GM12878 (cell line): Measurements from ENCODE around the gene SPTSSB. TPM values are rescaled to one million over a fixed set of nuclear protein-coding genes. Genes with fewer than 3 reads are reported as not detected.

Experiments used
- ATAC-seq: fragments of 200-7000 bp; cut with Tn5 transposase; 3 replicates; pipeline ENCODE4 v1.9.1; 2020; ENCODE audit warnings: mild to moderate bottlenecking, moderate library complexity
- BruUV-seq: library from RNA; stranded (reverse); fragments of 400-500 nt; replicated peaks from 2 replicates; lab custom pipeline; 2021; lab: Mats Ljungman, UMichigan
- CTCF ChIA-PET: fragments of 300-600 bp; sonication (Branson Sonifier 250); formaldehyde crosslinking; extraction: SDS; loops from one replicate; lab custom pipeline; 2021; ENCODE audit warnings: inconsistent platforms; lab: Yijun Ruan, JAX
- POLR2A ChIA-PET: fragments of 350-600 bp; formaldehyde crosslinking; extraction: SDS; loops from one replicate; lab custom pipeline; 2021; ENCODE audit warnings: inconsistent platforms; lab: Charles Lee
- RAD21 ChIA-PET: fragments of 300-600 bp; sonication (Branson Sonifier 250); formaldehyde crosslinking; loops from one replicate; lab custom pipeline; 2023; ENCODE audit warnings: antibody characterized with exemption; ENCODE audit not compliant: unreplicated experiment; lab: Charles Lee
- SMC1A ChIA-PET: fragments of 300-600 bp; sonication (Branson Sonifier 250); formaldehyde crosslinking; loops from one replicate; lab custom pipeline; 2023; ENCODE audit not compliant: unreplicated experiment, uncharacterized antibody; lab: Charles Lee
- DNase-seq: peaks from one replicate; pipeline ENCODE4 v3.0.0-alpha.2; 2011; ENCODE audit warnings: low read depth, low spot score
- FAIRE-seq: peaks from 3 replicates; lab custom pipeline; 2011; peaks lifted over from hg19 to GRCh38; lab: Jason Lieb, UNC
- H2AFZ ChIP-seq: 2 replicates; pipeline ENCODE4 v1.6.0; 2011; ENCODE audit warnings: low read depth, low read length, control low read depth; ENCODE audit not compliant: control insufficient read depth
- H3K27ac ChIP-seq: 2 replicates; pipeline ENCODE4 v1.5.1; 2011; ENCODE audit warnings: control low read depth; ENCODE audit not compliant: control insufficient read depth, insufficient read depth
- H3K27me3 ChIP-seq, 2 experiments: replicated peaks in 1 of 2; 2 replicates each; pipeline versions ENCODE4 v1.6.0 to v1.6.1; 2011; ENCODE audit warnings: low read length in 1 of 2; ENCODE audit not compliant: control insufficient read depth in 2 of 2, insufficient read depth in 2 of 2
- H3K36me3 ChIP-seq, 2 experiments: 2 replicates each; pipeline ENCODE4 v1.5.1; 2011; ENCODE audit warnings: low read length in 1 of 2; ENCODE audit not compliant: control insufficient read depth in 2 of 2, insufficient read depth in 2 of 2
- H3K4me1 ChIP-seq: 2 replicates; pipeline ENCODE4 v1.6.1; 2011; ENCODE audit warnings: mild to moderate bottlenecking, low read length, moderate library complexity, mixed read lengths; ENCODE audit not compliant: control insufficient read depth, insufficient read depth
- H3K4me2 ChIP-seq: 2 replicates; pipeline ENCODE4 v1.6.0; 2011; ENCODE audit warnings: control low read depth; ENCODE audit not compliant: control insufficient read depth, insufficient read depth
- H3K4me3 ChIP-seq: fragments of 200-600 bp; sonication (generic); 2 replicates; pipeline ENCODE4 v1.5.1; 2016
- H3K79me2 ChIP-seq: 2 replicates; pipeline ENCODE4 v1.6.0; 2011; ENCODE audit warnings: low read length; ENCODE audit not compliant: control insufficient read depth, insufficient read depth
- H3K9ac ChIP-seq: 2 replicates; pipeline ENCODE4 v1.8.0; 2011; ENCODE audit warnings: low read length, control low read depth, mixed read lengths; ENCODE audit not compliant: control insufficient read depth, insufficient read depth
- H3K9me3 ChIP-seq: replicated peaks from 3 replicates; pipeline ENCODE4 v1.5.1; 2011; ENCODE audit warnings: mild to moderate bottlenecking, low read length; ENCODE audit not compliant: control insufficient read depth, insufficient read depth
- H4K20me1 ChIP-seq: 2 replicates; pipeline ENCODE4 v1.6.0; 2011; ENCODE audit not compliant: control insufficient read depth, insufficient read depth
- CREM ChIP-seq: IDR thresholded peaks from 2 replicates; pipeline ENCODE4 v1.6.1; 2014; ENCODE audit warnings: antibody characterized with exemption, low read depth
- ETV6 ChIP-seq, 2 experiments: fragments of 450-650 bp in 1 of 2; IDR thresholded peaks in 1 of 2; conservative IDR thresholded peaks in 1 of 2; 2 replicates each; pipeline ENCODE4 v1.6.1; 2014; ENCODE audit warnings: antibody characterized with exemption in 1 of 2, borderline replicate concordance in 1 of 2, low read depth in 1 of 2, mild to moderate bottlenecking in 1 of 2, moderate library complexity in 1 of 2
- GABPA ChIP-seq: IDR thresholded peaks from 2 replicates; pipeline ENCODE4 v1.6.1; 2014; ENCODE audit warnings: antibody characterized with exemption, low read depth, mild to moderate bottlenecking, inconsistent platforms
- IKZF2 ChIP-seq, 2 experiments: fragments of 450-650 bp; IDR thresholded peaks; 2 replicates each; pipeline ENCODE4 v1.6.1; 2017; ENCODE audit warnings: mild to moderate bottlenecking in 2 of 2, moderate library complexity in 2 of 2
- KLF5 ChIP-seq: fragments of 450-650 bp; IDR thresholded peaks from 2 replicates; pipeline ENCODE4 v1.6.1; 2014; ENCODE audit warnings: mild to moderate bottlenecking; ENCODE audit not compliant: partially characterized antibody
- MYB ChIP-seq: fragments of 150-350 bp; IDR thresholded peaks from 2 replicates; pipeline ENCODE4 v1.6.1; 2014; ENCODE audit warnings: mild to moderate bottlenecking, low read depth, low read length, borderline replicate concordance
- NBN ChIP-seq: fragments of 450-650 bp; IDR thresholded peaks from 2 replicates; pipeline ENCODE4 v1.6.1; 2016
- SMC3 ChIP-seq: IDR thresholded peaks from 2 replicates; pipeline ENCODE4 v1.6.1; 2011; ENCODE audit warnings: low read length, improper control_type of control experiment, borderline replicate concordance
- SP1 ChIP-seq: IDR thresholded peaks from one replicate; pipeline ENCODE4 v1.6.1; 2011; ENCODE audit warnings: low read depth, low read length
- TAF1 ChIP-seq: IDR thresholded peaks from 2 replicates; pipeline ENCODE4 v1.6.1; 2011; ENCODE audit warnings: mild to moderate bottlenecking, low read depth, low read length, borderline replicate concordance
- WGBS: methylation state at CpG from one replicate; pipeline ENCODE4 v1.1.6; 2016; ENCODE audit warnings: low lambda C conversion rate; ENCODE audit not compliant: insufficient replicate concordance, insufficient coverage; ENCODE audit errors: missing lambda C conversion rate; 5-methylcytosine and 5-hydroxymethylcytosine counted together
- in situ Hi-C: fragments of 300-500 bp; cut with MboI; formaldehyde crosslinking; loops from 9 replicates; pipeline ENCODE4 v1.14.3; 2018; ENCODE audit warnings: mixed read lengths
- intact Hi-C: fragments of 100-400 bp; cut with micrococcal nuclease; formaldehyde crosslinking; loops from one replicate; pipeline ENCODE4 v1.14.2; 2022; ENCODE audit not compliant: unreplicated experiment
- polyA plus RNA-seq, 11 experiments: library from polyadenylated mRNA; depleted of rRNA in 4 of 11; unstranded in 6 of 11; stranded (reverse) in 5 of 11; fragments of >200 nt; fragmentation: Nextera tagmentation in 4 of 11; fragmentation: Illumina TruSeq in 1 of 11; extraction: Ambion mirVana in 4 of 11; extraction: Trizol in 1 of 11; gene quantifications; 1 replicate in 1 of 11; 2 replicates in 10 of 11; pipeline versions ENCODE4 v1.2.1 to v1.2.3, GENCODE V29; 2011 to 2016; ENCODE audit warnings: inconsistent platforms in 2 of 11, missing spikeins in 2 of 11, low read depth in 1 of 11
- total RNA-seq, 4 experiments: library from RNA; depleted of rRNA in 3 of 4; stranded (reverse); fragments of >200 nt in 3 of 4; fragmentation: Illumina TruSeq in 1 of 4; extraction: Trizol in 1 of 4; gene quantifications; 2 replicates each; pipeline versions ENCODE4 v1.2.1 to v1.2.3, GENCODE V29; 2013 to 2021
- TF ChIP-seq, protein P1 (sequence below): fragments of 450-650 bp; IDR thresholded peaks from 2 replicates; pipeline ENCODE4 v1.6.1; 2017; ENCODE audit warnings: mild to moderate bottlenecking, moderate library complexity
- TF ChIP-seq, protein P2 (sequence below): fragments of 450-650 bp; IDR thresholded peaks from 2 replicates; pipeline ENCODE4 v1.6.1; 2017; ENCODE audit warnings: borderline replicate concordance
- TF ChIP-seq, protein P3 (sequence below): fragments of 450-650 bp; IDR thresholded peaks from 2 replicates; pipeline ENCODE4 v1.6.1; 2017; ENCODE audit warnings: low read depth, mild to moderate bottlenecking, moderate library complexity

SPTSSB gene
- total and polyA plus RNA-seq, 10 of the 15 experiments (the other 5 are each of a cell fraction or from before 2014, with no cell fraction given), result 0.19 to 30.6 (median 0.91) TPM

DNA sequence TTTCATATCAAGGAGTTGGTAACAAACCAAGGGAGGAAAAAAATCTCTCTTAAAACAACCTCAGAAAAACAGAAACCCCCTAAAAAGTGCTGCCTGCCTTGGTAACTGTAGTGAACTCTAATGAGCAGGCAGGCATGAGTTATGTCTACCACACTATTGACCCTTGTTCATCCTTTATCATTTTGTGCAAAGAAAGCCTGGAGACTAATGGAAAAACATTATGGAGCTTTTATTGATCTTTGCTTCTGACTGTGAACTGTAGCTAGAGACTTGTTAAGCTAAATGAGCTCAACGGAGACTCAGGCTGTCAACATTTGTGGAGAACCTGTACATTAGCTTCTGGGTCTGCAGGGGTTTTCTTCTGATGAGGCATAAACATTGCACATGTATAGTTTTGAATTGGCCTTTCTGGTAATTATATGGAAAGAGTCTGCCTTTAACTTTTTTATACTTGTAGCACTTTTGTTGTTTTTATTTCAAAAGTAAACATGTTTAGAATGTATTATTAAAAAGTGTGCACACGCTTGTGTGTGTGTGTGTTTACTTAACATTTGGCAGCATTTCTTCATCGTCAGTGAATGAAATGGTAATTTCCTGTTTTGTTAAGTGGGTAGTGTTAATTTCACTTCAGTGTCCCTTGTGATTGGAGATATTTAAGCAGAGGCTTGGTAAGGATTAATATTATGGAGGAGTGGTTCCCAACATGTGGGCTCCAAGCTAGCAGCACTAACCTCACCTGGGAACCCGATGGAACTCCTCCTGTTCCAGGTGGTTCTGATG lies 15.9 kb upstream of the SPTSSB start:
- POLR2A ChIA-PET, result no interaction called here
- CTCF ChIA-PET, result no interaction called here
- intact Hi-C loops, result no loop called here

More for the DNA sequence above, 15.9 kb upstream of the SPTSSB start:
- ATAC-seq, result no peak
- Histone ChIP-seq H3K79me2 (no peaks in the 10 kb centered on the region), H3K9me3 (no peaks in the 10 kb centered on the region), H3K9ac (no peak overlapping the region), H3K4me1 (no peaks in the 10 kb centered on the region), H2AFZ (no peak overlapping the region), H3K36me3 (no peaks in the 10 kb centered on the region), H3K4me3 (no peak overlapping the region), H4K20me1 (no peaks in the 10 kb centered on the region), H3K27me3 (no peaks in the 10 kb centered on the region; a peak in 1 of 4 replicates), H3K27ac (no peak overlapping the region), H3K4me2 (no peak overlapping the region)
- TF ChIP-seq GABPA (no peak), NBN (no peak), SMC3 (no peak), IKZF2 (IDR thresholded peaks at IDR 0.05) (no peak), MYB (no peak), CREM (no peak), ETV6 (conservative IDR thresholded peaks at IDR 0.05 in 1 of 2, IDR thresholded peaks at IDR 0.05 in 1 of 2; ENCODE audit: borderline replicate concordance in 1 of 2, low read depth in 1 of 2) (no peak), SP1 (no peak), KLF5 (no peak), TAF1 (no peak)
- TF ChIP-seq, protein P1, sequence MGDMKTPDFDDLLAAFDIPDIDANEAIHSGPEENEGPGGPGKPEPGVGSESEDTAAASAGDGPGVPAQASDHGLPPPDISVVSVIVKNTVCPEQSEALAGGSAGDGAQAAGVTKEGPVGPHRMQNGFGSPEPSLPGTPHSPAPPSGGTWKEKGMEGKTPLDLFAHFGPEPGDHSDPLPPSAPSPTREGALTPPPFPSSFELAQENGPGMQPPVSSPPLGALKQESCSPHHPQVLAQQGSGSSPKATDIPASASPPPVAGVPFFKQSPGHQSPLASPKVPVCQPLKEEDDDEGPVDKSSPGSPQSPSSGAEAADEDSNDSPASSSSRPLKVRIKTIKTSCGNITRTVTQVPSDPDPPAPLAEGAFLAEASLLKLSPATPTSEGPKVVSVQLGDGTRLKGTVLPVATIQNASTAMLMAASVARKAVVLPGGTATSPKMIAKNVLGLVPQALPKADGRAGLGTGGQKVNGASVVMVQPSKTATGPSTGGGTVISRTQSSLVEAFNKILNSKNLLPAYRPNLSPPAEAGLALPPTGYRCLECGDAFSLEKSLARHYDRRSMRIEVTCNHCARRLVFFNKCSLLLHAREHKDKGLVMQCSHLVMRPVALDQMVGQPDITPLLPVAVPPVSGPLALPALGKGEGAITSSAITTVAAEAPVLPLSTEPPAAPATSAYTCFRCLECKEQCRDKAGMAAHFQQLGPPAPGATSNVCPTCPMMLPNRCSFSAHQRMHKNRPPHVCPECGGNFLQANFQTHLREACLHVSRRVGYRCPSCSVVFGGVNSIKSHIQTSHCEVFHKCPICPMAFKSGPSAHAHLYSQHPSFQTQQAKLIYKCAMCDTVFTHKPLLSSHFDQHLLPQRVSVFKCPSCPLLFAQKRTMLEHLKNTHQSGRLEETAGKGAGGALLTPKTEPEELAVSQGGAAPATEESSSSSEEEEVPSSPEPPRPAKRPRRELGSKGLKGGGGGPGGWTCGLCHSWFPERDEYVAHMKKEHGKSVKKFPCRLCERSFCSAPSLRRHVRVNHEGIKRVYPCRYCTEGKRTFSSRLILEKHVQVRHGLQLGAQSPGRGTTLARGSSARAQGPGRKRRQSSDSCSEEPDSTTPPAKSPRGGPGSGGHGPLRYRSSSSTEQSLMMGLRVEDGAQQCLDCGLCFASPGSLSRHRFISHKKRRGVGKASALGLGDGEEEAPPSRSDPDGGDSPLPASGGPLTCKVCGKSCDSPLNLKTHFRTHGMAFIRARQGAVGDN, result no peak
- TF ChIP-seq, protein P2, sequence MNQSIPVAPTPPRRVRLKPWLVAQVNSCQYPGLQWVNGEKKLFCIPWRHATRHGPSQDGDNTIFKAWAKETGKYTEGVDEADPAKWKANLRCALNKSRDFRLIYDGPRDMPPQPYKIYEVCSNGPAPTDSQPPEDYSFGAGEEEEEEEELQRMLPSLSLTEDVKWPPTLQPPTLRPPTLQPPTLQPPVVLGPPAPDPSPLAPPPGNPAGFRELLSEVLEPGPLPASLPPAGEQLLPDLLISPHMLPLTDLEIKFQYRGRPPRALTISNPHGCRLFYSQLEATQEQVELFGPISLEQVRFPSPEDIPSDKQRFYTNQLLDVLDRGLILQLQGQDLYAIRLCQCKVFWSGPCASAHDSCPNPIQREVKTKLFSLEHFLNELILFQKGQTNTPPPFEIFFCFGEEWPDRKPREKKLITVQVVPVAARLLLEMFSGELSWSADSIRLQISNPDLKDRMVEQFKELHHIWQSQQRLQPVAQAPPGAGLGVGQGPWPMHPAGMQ, result no peak
- TF ChIP-seq, protein P3, sequence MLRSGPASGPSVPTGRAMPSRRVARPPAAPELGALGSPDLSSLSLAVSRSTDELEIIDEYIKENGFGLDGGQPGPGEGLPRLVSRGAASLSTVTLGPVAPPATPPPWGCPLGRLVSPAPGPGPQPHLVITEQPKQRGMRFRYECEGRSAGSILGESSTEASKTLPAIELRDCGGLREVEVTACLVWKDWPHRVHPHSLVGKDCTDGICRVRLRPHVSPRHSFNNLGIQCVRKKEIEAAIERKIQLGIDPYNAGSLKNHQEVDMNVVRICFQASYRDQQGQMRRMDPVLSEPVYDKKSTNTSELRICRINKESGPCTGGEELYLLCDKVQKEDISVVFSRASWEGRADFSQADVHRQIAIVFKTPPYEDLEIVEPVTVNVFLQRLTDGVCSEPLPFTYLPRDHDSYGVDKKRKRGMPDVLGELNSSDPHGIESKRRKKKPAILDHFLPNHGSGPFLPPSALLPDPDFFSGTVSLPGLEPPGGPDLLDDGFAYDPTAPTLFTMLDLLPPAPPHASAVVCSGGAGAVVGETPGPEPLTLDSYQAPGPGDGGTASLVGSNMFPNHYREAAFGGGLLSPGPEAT, result no peak
- 21% methylated on average over 4 of the region's 4 CpGs for WGBS
- no TSS peak for BruUV-seq
- no peak for DNase-seq
- RAD21 ChIA-PET, result no interaction called here
- no peak for FAIRE-seq
- SMC1A ChIA-PET, result interaction anchor here (1.0 to 1.3 kb wide), 3 partner anchors 9 to 25 kb away, joined by 3 to 5 read pairs (median 4); no protein-coding TSS in a partner anchor
- in situ Hi-C loops, result no loop called here
